Heart left ventricle (tissue), 13 donors: ENCODE results near the gene ABCC1.

Source experiments
- POLR2A ChIP-seq, 2 donors: fragments of 450-650 bp; IDR thresholded peaks; one replicate each; pipeline ENCODE4 v1.6.1; 2017; ENCODE audit warnings: antibody characterized with exemption in 2 of 2, mild to moderate bottlenecking in 2 of 2, moderate library complexity in 2 of 2
- TF ChIP-seq, protein P1 (sequence below), 12 donors: fragments of 200-600 bp; sonication (generic) in 4 of 12; IDR thresholded peaks; one replicate each; pipeline versions ENCODE4 v1.5.0 to v1.8.0; 2018 to 2022; ENCODE audit warnings: antibody characterized with exemption in 12 of 12, mild to moderate bottlenecking in 5 of 12
- donor health status: ischemic (EF 13 %, LVEDD 7.1; RV severe dilation, severe dysfunction).
- donor health status: DM: no; HTN: yes; CAD: no.
- donor health status: DM: no; HTN: no; CAD: no.
- donor health status: ischemic (EF 25% LVEDD 6.9; RV normal size, moderate dysfunction).
- donor health status: ischemic (EF 25% LVEDD 5.7; RV mildly dilated, moderate dysfunction).
- donor health status: ischemic (EF 35%, LVEDD 5.7; RV mildly dilated, moderate dysfunction).
- donor health status: nonischemic (EF 11% LVEDD 7.7; RV severe dilation, severe dysfunction).
- donor health status: DM: yes; HTN: yes; CAD: no.
- donor health status: PGD.
- donor health status: ischemic (EF 29% LVEDD 5.4; RV normal size, mild dysfunction).
- donor health status: nonischemic (EF 23%, LVEDD 6.1; RV moderate dilation, normal function).

DNA sequence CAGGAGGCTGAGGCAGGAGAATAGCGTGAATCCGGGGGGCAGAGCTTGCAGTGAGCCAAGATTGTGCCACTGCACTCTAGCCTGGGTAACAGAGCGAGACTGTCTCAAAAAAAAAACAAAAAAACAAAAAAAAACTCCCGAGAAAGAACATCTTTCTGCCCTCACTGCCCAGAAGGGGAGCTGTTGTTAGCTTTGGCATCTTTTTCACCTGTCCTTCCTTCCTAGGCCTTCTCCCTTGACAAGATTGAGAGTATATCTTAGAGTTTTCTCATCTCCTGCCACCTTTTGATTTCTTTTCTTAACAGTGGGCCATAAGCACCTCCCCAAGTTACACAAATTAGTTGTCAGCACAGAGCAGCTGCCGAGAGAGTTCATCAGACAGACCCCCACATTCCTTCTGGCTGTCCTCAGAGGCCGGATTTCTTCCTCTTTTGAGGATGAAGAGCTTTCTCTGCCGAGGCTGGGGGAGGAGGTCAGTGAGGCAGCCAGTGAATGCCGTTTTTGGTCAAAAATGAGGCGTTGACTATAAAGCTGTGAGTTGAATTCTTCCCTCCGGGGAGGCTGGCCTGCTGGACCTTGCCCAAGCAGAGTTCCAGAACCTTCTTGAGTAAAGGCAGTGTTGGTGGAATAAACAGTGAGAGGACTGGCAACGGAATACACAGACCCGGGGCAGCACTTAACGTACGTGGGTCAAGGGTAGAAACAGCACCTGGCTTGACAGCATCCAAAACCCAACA lies 146.9 kb downstream of the ABCC1 start:
- TF ChIP-seq, protein P1, sequence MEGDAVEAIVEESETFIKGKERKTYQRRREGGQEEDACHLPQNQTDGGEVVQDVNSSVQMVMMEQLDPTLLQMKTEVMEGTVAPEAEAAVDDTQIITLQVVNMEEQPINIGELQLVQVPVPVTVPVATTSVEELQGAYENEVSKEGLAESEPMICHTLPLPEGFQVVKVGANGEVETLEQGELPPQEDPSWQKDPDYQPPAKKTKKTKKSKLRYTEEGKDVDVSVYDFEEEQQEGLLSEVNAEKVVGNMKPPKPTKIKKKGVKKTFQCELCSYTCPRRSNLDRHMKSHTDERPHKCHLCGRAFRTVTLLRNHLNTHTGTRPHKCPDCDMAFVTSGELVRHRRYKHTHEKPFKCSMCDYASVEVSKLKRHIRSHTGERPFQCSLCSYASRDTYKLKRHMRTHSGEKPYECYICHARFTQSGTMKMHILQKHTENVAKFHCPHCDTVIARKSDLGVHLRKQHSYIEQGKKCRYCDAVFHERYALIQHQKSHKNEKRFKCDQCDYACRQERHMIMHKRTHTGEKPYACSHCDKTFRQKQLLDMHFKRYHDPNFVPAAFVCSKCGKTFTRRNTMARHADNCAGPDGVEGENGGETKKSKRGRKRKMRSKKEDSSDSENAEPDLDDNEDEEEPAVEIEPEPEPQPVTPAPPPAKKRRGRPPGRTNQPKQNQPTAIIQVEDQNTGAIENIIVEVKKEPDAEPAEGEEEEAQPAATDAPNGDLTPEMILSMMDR (IDR thresholded peaks at IDR 0.05), result peak in 3 of 12 donors; percentile 4 to 14 (median 9)
- TF ChIP-seq POLR2A (IDR thresholded peaks at IDR 0.05), result no peak
